GM10266 (cell line): ENCODE results near the gene NDUFS2.

Experiments used
- DNase-seq: peaks from one replicate; pipeline ENCODE4 v3.0.0; 2012; ENCODE audit errors: extremely low spot score
- CTCF ChIP-seq: IDR thresholded peaks from 2 replicates; pipeline ENCODE4 v1.5.1; 2012; ENCODE audit warnings: mild to moderate bottlenecking, low read depth; ENCODE audit not compliant: control insufficient read depth, insufficient read depth; ENCODE audit errors: missing control alignments

NDUFS2 gene

GRCh38 chr1:161172776-161173376 lies 29.3 kb upstream of the NDUFS2 start:
- no peak for DNase-seq
- no peak for TF ChIP-seq CTCF

GRCh38 chr1:161173711-161174110 lies 28.5 kb upstream of the NDUFS2 start:
- DNase-seq: no peak
- no peak for TF ChIP-seq CTCF

DNA sequence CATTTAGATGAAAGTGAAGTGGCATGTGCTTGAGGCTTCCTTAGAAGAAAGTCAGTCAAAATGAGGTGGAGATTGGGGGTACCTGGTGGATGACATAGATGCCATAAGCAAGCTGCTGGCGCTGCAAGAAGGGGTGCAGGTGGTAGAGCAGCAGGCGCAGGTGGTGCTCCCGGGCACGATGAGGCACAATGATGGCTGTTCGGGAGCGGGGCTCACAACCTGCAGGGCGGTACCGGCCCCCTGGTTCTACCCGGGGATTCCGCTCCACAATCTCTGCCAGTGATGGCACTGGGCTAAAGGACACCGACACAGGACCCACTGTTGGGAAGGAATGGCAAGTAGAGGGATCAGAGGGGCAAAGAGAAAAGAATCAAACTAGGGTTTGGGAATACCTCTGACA lies 27.3 kb upstream of the NDUFS2 start:
- no peak for DNase-seq

DNA sequence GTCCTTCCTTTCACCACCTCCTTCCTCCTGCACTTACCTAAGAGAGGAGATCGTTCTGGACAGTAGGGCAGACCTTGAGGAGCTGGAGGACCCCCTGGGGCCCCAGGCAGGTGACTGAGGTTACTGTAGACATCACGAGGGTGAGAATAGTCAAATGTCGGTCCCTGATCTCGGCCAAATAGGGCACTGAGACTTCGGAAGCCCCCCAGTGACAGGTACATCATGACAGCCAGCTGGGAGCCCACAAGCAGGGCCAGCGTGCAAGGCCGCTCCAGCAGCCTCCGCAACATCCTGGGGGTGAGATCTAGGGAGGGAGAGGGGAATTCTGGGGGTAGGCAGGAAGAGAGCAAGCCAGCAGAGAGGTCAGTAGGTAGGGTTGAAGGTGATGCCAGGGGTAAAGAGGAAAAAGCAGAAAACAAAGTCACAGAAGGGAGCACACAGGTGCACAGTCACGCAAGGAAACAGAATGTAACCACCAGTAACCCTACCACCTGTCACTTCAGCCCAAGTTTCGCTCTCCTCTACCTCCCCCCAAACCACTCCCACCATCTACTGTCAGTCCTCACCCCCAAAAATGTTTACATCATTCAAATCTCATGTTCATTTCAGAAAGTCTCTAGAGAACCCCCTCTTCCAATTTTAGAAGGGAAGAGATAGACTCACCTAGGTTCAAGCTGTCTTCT lies 26.3 kb upstream of the NDUFS2 start:
- DNase-seq: no peak
- TF ChIP-seq CTCF: no peak

More for the DNA sequence above, 27.3 kb upstream of the NDUFS2 start:
- no peak for TF ChIP-seq CTCF

DNA sequence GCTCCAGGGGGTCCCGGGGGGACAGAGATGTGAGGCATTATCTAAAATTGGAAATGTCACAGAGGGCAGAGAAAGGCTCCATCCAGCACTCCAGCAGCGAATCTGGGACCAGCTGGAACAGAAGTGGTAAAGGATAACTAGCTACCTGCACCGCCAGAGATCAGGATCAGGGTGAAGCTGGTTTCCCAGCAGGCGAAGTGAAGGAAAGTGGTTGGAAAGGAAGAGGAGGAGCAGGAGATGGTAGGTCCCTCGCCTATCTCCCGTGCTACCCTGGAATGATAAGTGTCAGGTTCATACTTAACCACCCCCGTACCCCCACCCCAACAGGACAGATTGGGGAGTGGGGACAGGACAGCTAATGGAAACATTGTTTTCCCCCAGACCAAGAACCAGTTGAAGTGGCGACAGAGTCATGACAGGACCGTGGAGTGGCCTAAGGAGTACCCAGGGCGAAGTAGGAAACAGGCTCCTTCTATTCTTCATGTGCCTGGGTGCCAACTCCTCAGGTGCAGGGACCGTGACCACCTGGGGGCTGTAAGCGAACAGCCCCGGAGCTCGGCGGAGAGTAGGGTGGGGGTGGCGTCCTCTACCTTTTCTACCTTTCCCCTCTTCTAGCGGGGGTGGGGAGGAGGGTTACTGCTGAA lies 25.6 kb upstream of the NDUFS2 start:
- TF ChIP-seq CTCF: no peak

DNA sequence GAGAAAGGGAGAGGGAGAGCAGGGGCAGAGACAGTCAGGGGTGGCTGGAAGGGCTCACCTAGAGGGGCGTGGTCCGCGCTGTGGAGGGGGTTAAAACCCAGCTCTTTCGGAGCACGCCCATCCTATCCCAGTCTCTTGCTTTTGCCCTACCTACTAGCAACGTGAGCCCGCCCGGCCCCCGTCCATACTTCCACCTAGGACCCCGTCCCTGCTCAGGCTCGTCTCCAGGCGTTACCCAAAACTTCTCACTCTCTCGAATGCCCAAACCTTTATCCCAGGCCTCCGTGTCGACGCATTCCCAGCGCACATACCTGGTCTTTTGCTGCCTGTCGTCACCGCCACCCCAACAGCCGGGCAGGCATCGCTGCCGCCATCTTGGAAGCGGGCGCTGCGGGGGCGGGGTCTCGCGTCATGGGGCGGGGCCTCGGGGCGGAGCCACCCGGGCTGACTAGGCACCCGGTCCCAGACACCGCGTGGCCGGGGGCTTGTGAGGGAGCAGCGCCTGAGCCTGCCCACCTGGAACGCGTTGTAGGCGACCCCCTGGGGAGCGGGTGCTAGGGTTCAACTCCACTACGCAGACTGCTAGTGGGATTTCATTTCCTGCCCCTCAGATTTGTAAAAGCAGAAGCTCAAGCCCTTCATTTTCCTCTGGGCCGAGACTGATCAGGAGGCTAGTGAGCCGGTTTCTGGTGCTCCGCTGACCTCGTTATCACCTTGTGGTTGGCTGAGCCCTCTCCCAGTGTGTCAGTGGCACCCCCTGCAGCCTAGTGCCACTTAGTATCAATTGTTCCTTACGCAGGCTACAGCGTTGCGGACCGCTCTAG lies 24.8 kb upstream of the NDUFS2 start, which contains the start of gene B4GALT3:
B4GALT3 (minus strand) TSS at position 396 of the 824 bp plus-strand sequence. CDS start 1,447 bp downstream, outside the sequence.
- no peak for TF ChIP-seq CTCF
- peak; percentile 93 for DNase-seq

More for the DNA sequence above, 25.6 kb upstream of the NDUFS2 start:
- DNase-seq: no peak
